Peyer's patch (tissue), 4 donors: ENCODE data around the gene RNU1-1.
"Not testable (repeated sequence)": the region's sequence is repeated elsewhere in the genome, so short reads cannot be mapped to it uniquely, and the experiment has no call there.

Source experiments
- POLR2A ChIP-seq, 2 donors: fragments of 450-650 bp; IDR thresholded peaks; one replicate each; pipeline ENCODE4 v1.5.1; 2017; ENCODE audit warnings: antibody characterized with exemption in 2 of 2, mild to moderate bottlenecking in 2 of 2, moderate library complexity in 2 of 2
- TF ChIP-seq, protein P1 (sequence below), 6 experiments: fragments of 450-650 bp in 4 of 6; fragments of 200-600 bp in 2 of 6; sonication (generic) in 1 of 6; IDR thresholded peaks; one replicate each; pipeline ENCODE4 v1.5.1; 2017 to 2019; ENCODE audit warnings: antibody characterized with exemption in 6 of 6, mild to moderate bottlenecking in 3 of 6, moderate library complexity in 1 of 6

DNA sequence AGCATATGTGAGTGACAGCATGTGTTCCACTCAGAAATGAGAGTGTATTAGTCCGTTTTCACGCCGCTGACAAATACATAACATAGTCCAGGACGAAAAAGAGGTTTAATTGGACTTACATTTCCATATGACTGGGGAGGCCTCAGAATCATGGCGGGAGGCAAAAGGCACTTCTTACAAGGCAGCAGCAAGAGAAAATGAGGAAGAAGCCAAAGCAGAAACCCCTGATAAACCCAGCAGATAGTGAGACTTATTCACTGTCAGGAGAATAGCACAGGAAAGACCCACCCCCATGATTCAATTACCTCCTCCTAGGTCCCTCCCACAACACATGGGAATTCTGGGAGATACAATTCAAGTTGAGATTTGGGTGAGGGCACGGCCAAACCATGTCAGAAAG, 23.4 kb upstream of the RNU1-1 start:
- TF ChIP-seq, protein P1, sequence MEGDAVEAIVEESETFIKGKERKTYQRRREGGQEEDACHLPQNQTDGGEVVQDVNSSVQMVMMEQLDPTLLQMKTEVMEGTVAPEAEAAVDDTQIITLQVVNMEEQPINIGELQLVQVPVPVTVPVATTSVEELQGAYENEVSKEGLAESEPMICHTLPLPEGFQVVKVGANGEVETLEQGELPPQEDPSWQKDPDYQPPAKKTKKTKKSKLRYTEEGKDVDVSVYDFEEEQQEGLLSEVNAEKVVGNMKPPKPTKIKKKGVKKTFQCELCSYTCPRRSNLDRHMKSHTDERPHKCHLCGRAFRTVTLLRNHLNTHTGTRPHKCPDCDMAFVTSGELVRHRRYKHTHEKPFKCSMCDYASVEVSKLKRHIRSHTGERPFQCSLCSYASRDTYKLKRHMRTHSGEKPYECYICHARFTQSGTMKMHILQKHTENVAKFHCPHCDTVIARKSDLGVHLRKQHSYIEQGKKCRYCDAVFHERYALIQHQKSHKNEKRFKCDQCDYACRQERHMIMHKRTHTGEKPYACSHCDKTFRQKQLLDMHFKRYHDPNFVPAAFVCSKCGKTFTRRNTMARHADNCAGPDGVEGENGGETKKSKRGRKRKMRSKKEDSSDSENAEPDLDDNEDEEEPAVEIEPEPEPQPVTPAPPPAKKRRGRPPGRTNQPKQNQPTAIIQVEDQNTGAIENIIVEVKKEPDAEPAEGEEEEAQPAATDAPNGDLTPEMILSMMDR (IDR thresholded peaks at IDR 0.05), result not testable (repeated sequence)
- not testable (repeated sequence) for TF ChIP-seq POLR2A (IDR thresholded peaks at IDR 0.05)
